Measurements from ENCODE around the gene NEK6.

The NEK6 gene

DNA sequence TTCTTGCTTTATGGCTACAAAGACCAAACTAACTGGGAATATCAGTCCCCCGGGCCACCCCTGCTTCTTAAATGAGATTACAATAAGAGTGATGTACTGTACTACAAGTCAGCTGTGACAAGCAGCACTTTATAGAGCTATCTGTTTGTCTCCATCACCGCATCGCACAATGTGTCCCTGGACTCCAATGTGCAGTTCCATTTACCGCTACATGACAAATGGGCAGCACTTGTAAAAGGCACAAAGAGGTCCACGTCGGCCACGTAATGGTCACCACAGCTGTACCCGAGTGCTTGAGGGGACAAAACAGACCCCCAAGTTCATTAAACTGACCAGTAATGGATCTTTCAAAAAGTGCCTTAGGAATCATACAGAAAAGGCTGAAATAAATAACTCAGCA is 103.4 kb downstream of the NEK6 start:
- Histone ChIP-seq H3K4me3 (ENCODE audit: low read depth in 1 of 2, low read length in 2 of 2) (no peak overlapping the region), H3K36me3 (ENCODE audit: insufficient read depth, low read length) (peaks cover 6% of the 10 kb centered on the region; the same call in 1 of the 2 replicates), H2AFZ (ENCODE audit: low read depth, low read length) (no peak overlapping the region), H3K4me1 (ENCODE audit: insufficient read depth, low read length) (no peaks in the 10 kb centered on the region), H3K27ac (ENCODE audit: low read length) (no peak overlapping the region), H3K27me3 (ENCODE audit: insufficient read depth, low read length, poor library complexity) (no peaks in the 10 kb centered on the region), H3K4me2 (ENCODE audit: insufficient read depth, low read length) (no peak overlapping the region), H3K9me3 (ENCODE audit: insufficient read depth, low read length, severe bottlenecking) (no peaks in the 10 kb centered on the region), H4K20me1 (ENCODE audit: insufficient read depth, low read length) (peaks cover 81% of the 10 kb centered on the region), H3K79me2 (ENCODE audit: insufficient read depth, low read length) (peaks cover 90% of the 10 kb centered on the region), H3K9ac (ENCODE audit: low read depth, low read length) (no peak overlapping the region)
- TF ChIP-seq, protein P1, sequence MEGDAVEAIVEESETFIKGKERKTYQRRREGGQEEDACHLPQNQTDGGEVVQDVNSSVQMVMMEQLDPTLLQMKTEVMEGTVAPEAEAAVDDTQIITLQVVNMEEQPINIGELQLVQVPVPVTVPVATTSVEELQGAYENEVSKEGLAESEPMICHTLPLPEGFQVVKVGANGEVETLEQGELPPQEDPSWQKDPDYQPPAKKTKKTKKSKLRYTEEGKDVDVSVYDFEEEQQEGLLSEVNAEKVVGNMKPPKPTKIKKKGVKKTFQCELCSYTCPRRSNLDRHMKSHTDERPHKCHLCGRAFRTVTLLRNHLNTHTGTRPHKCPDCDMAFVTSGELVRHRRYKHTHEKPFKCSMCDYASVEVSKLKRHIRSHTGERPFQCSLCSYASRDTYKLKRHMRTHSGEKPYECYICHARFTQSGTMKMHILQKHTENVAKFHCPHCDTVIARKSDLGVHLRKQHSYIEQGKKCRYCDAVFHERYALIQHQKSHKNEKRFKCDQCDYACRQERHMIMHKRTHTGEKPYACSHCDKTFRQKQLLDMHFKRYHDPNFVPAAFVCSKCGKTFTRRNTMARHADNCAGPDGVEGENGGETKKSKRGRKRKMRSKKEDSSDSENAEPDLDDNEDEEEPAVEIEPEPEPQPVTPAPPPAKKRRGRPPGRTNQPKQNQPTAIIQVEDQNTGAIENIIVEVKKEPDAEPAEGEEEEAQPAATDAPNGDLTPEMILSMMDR (IDR thresholded peaks at IDR 0.05; ENCODE audit: borderline replicate concordance, extremely low read depth, low read length, poor library complexity, severe bottlenecking) = no peak
- no peak for TF ChIP-seq EZH2 (IDR thresholded peaks at IDR 0.05; ENCODE audit: borderline replicate concordance, low read depth, low read length, severe bottlenecking)
- ATAC-seq (ENCODE audit: insufficient read depth, low read depth) = no peak
- DNase-seq = no peak

DNA sequence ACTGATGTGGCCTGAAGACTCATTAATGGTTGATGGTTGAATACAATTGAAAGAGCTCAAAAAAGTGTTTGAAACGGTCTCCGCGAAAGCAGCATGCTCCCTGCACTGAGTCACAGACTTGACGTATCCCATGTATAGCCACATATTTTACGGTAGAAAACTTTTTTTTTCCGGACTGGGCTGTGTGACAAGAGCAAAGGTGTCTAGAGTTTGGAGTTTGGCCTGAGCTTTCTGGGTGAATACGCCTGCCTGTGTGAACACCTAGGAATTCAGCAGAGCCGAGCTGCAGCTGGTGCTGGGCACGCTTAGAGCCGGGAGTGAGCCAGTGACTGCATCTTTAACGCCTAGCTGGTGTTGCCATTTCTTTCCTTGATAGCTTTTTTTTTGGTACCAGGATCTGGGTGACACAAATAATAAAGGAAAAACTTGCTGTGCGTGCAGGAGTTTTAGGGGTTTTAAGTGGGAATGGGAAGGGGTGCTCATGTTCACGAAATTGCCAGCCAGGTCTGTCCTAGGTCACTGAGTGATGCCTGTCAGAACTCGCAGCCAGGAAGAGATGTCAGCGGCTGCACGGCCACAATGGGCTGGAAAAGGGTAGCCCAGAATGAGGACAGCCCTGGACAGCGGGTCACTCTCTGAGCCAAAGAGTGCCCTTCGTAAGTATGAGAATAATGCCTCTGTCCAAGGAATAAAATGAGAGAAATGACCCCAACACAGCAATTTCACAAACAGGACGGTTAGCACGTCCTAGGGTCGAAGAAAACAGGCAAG is 105.8 kb downstream of the NEK6 start:
- Histone ChIP-seq H3K79me2 (ENCODE audit: insufficient read depth, low read length) (peaks cover 88% of the 10 kb centered on the region), H3K9me3 (ENCODE audit: insufficient read depth, low read length, severe bottlenecking) (no peaks in the 10 kb centered on the region), H3K4me3 (ENCODE audit: low read depth in 1 of 2, low read length in 2 of 2) (no peak overlapping the region), H4K20me1 (ENCODE audit: insufficient read depth, low read length) (peaks cover 75% of the 10 kb centered on the region), H2AFZ (ENCODE audit: low read depth, low read length) (no peak overlapping the region), H3K9ac (ENCODE audit: low read depth, low read length) (no peak overlapping the region), H3K4me2 (ENCODE audit: insufficient read depth, low read length) (no peak overlapping the region), H3K4me1 (ENCODE audit: insufficient read depth, low read length) (no peaks in the 10 kb centered on the region), H3K27ac (ENCODE audit: low read length) (no peak overlapping the region), H3K27me3 (ENCODE audit: insufficient read depth, low read length, poor library complexity) (no peaks in the 10 kb centered on the region), H3K36me3 (ENCODE audit: insufficient read depth, low read length) (peaks cover 7% of the 10 kb centered on the region; the same call in 1 of the 2 replicates)
- TF ChIP-seq, protein P1 (IDR thresholded peaks at IDR 0.05; ENCODE audit: borderline replicate concordance, extremely low read depth, low read length, poor library complexity, severe bottlenecking) = no peak
- no peak for TF ChIP-seq EZH2 (IDR thresholded peaks at IDR 0.05; ENCODE audit: borderline replicate concordance, low read depth, low read length, severe bottlenecking)
- DNase-seq (no peak), ATAC-seq (ENCODE audit: insufficient read depth, low read depth) (no peak)

GRCh38 chr9:124364141-124364540 is 106.4 kb downstream of the NEK6 start:
- no peak for TF ChIP-seq EZH2 (IDR thresholded peaks at IDR 0.05; ENCODE audit: borderline replicate concordance, low read depth, low read length, severe bottlenecking)
- TF ChIP-seq, protein P1 (IDR thresholded peaks at IDR 0.05; ENCODE audit: borderline replicate concordance, extremely low read depth, low read length, poor library complexity, severe bottlenecking) = no peak
- Histone ChIP-seq H3K4me1 (ENCODE audit: insufficient read depth, low read length) (no peaks in the 10 kb centered on the region), H2AFZ (ENCODE audit: low read depth, low read length) (no peak overlapping the region), H3K4me2 (ENCODE audit: insufficient read depth, low read length) (no peak overlapping the region), H3K9me3 (ENCODE audit: insufficient read depth, low read length, severe bottlenecking) (no peaks in the 10 kb centered on the region), H3K4me3 (ENCODE audit: low read depth in 1 of 2, low read length in 2 of 2) (no peak overlapping the region), H4K20me1 (ENCODE audit: insufficient read depth, low read length) (peaks cover 77% of the 10 kb centered on the region), H3K36me3 (ENCODE audit: insufficient read depth, low read length) (peaks cover 7% of the 10 kb centered on the region; the same call in 1 of the 2 replicates), H3K27ac (ENCODE audit: low read length) (no peak overlapping the region), H3K9ac (ENCODE audit: low read depth, low read length) (no peak overlapping the region), H3K27me3 (ENCODE audit: insufficient read depth, low read length, poor library complexity) (no peaks in the 10 kb centered on the region), H3K79me2 (ENCODE audit: insufficient read depth, low read length) (peaks cover 88% of the 10 kb centered on the region)
- ATAC-seq (ENCODE audit: insufficient read depth, low read depth) = no peak
- no peak for DNase-seq
